Trophoblast cell (in vitro differentiated cells and primary cell): ENCODE data around the gene POLRMT.
"Not testable (repeated sequence)": the region's sequence is repeated elsewhere in the genome, so short reads cannot be mapped to it uniquely, and the experiment has no call there.

Source experiments
- DNase-seq, 2 donors: peaks; one replicate each; pipeline ENCODE4 v3.0.0-alpha.2; 2016
- H2AFZ ChIP-seq: 2 replicates; pipeline ENCODE4 v1.6.1; 2013; ENCODE audit warnings: low read length, moderate library complexity, mild to moderate bottlenecking; ENCODE audit not compliant: insufficient read depth, poor library complexity
- H2AK5ac ChIP-seq: 2 replicates; pipeline ENCODE4 v1.6.1; 2013; ENCODE audit warnings: mild to moderate bottlenecking, low read length
- H2BK120ac ChIP-seq: 2 replicates; pipeline ENCODE4 v1.6.1; 2013; ENCODE audit warnings: low read length, mild to moderate bottlenecking, moderate library complexity; ENCODE audit not compliant: insufficient read depth, poor library complexity
- H2BK12ac ChIP-seq: 2 replicates; pipeline ENCODE4 v1.6.1; 2013; ENCODE audit warnings: mild to moderate bottlenecking, low read length, moderate library complexity
- H2BK5ac ChIP-seq: 2 replicates; pipeline ENCODE4 v1.6.1; 2013; ENCODE audit warnings: low read length, low read depth, moderate library complexity, mild to moderate bottlenecking; ENCODE audit not compliant: poor library complexity
- H3K14ac ChIP-seq: 2 replicates; pipeline ENCODE4 v1.6.1; 2013; ENCODE audit warnings: mild to moderate bottlenecking, low read length
- H3K18ac ChIP-seq: 2 replicates; pipeline ENCODE4 v1.6.1; 2013; ENCODE audit warnings: mild to moderate bottlenecking, low read length
- H3K23ac ChIP-seq: 2 replicates; pipeline ENCODE4 v1.6.1; 2013; ENCODE audit warnings: low read length
- H3K27ac ChIP-seq: 2 replicates; pipeline ENCODE4 v1.5.1; 2013; ENCODE audit warnings: low read depth, mild to moderate bottlenecking, inconsistent platforms, low read length, moderate library complexity
- H3K27me3 ChIP-seq: 2 replicates; pipeline ENCODE4 v1.6.1; 2013; ENCODE audit warnings: inconsistent platforms, mild to moderate bottlenecking, low read length, moderate library complexity; ENCODE audit not compliant: insufficient read depth
- H3K36me3 ChIP-seq, 2 experiments: 1 replicate in 1 of 2; 2 replicates in 1 of 2; pipeline ENCODE4 v1.6.1; 2013; ENCODE audit warnings: low read length in 2 of 2, mild to moderate bottlenecking in 2 of 2, moderate library complexity in 1 of 2; ENCODE audit not compliant: insufficient read depth in 2 of 2, control insufficient read depth in 1 of 2
- H3K4ac ChIP-seq: 2 replicates; pipeline ENCODE4 v1.6.1; 2013; ENCODE audit warnings: low read depth, mild to moderate bottlenecking, low read length, moderate library complexity
- H3K4me1 ChIP-seq, 2 experiments: 1 replicate in 1 of 2; 2 replicates in 1 of 2; pipeline ENCODE4 v1.6.1; 2013; ENCODE audit warnings: low read length in 2 of 2, mild to moderate bottlenecking in 2 of 2, moderate library complexity in 1 of 2; ENCODE audit not compliant: insufficient read depth in 2 of 2, control insufficient read depth in 1 of 2
- H3K4me2 ChIP-seq: 2 replicates; pipeline ENCODE4 v1.6.1; 2013; ENCODE audit warnings: inconsistent platforms, mild to moderate bottlenecking, low read length, moderate library complexity
- H3K4me3 ChIP-seq: 2 replicates; pipeline ENCODE4 v1.5.1; 2013; ENCODE audit warnings: mild to moderate bottlenecking, low read depth, low read length, inconsistent platforms
- H3K79me1 ChIP-seq: one replicate; pipeline ENCODE4 v1.6.1; 2013; ENCODE audit warnings: low read length
- H3K79me2 ChIP-seq: 2 replicates; pipeline ENCODE4 v1.6.1; 2013; ENCODE audit warnings: low read length, mild to moderate bottlenecking; ENCODE audit not compliant: control insufficient read depth, insufficient read depth, poor library complexity
- H3K9ac ChIP-seq: 2 replicates; pipeline ENCODE4 v1.6.1; 2013; ENCODE audit warnings: mild to moderate bottlenecking, low read length
- H3K9me3 ChIP-seq: 2 replicates; pipeline ENCODE4 v1.6.1; 2013; ENCODE audit warnings: low read depth, mild to moderate bottlenecking, control low read depth, inconsistent platforms, low read length; ENCODE audit not compliant: insufficient read depth
- H4K12ac ChIP-seq: 2 replicates; pipeline ENCODE4 v1.6.1; 2013; ENCODE audit warnings: low read depth, mild to moderate bottlenecking, low read length, moderate library complexity
- H4K8ac ChIP-seq: 2 replicates; pipeline ENCODE4 v1.6.1; 2013; ENCODE audit warnings: low read depth, mild to moderate bottlenecking, low read length, moderate library complexity
- H4K91ac ChIP-seq: one replicate; pipeline ENCODE4 v1.6.1; 2013; ENCODE audit warnings: low read depth, mild to moderate bottlenecking, low read length, moderate library complexity
- WGBS: extraction: QIAGEN DNeasy Blood & Tissue Kit; methylation state at CpG from one replicate; pipeline ENCODE4 v1.1.7; 2013; ENCODE audit warnings: missing lambda C conversion rate; ENCODE audit not compliant: insufficient read length, insufficient coverage; ENCODE audit errors: extremely low coverage; 5-methylcytosine and 5-hydroxymethylcytosine counted together

Gene POLRMT

GRCh38 chr19:621191-621590 is 12.1 kb downstream of the POLRMT start:
- H3K4me3 ChIP-seq, H4K91ac ChIP-seq, H4K12ac ChIP-seq, H3K18ac ChIP-seq, H2BK12ac ChIP-seq, H3K4me1 ChIP-seq, H3K9me3 ChIP-seq, H3K79me1 ChIP-seq, H2BK5ac ChIP-seq, DNase-seq, H3K27ac ChIP-seq, H2AFZ ChIP-seq, H3K14ac ChIP-seq, H2BK120ac ChIP-seq, H2AK5ac ChIP-seq, H3K27me3 ChIP-seq, H3K4me2 ChIP-seq, H4K8ac ChIP-seq, H3K79me2 ChIP-seq, H3K9ac ChIP-seq, H3K23ac ChIP-seq, H3K4ac ChIP-seq: not testable (repeated sequence)
- peaks cover 77% of the 10 kb centered on the region in 2 experiments for H3K36me3 ChIP-seq
- WGBS, result no CpG with 5 or more reads among the region's 48 CpGs

- WGBS, result no CpG with 5 or more reads among the region's 51 CpGs
- Histone ChIP-seq H2AFZ (no peak overlapping the region), H3K36me3 (peaks cover 74 to 75% of the 10 kb centered on the region in 2 experiments), H3K4ac (no peak overlapping the region), H4K91ac (no peak overlapping the region), H2BK5ac (no peak overlapping the region), H3K18ac (no peak overlapping the region), H3K23ac (no peak overlapping the region), H3K79me2 (no peaks in the 10 kb centered on the region), H3K14ac (no peak overlapping the region), H3K27ac (no peak overlapping the region), H2AK5ac (no peak overlapping the region), H4K8ac (no peak overlapping the region), H2BK120ac (no peak overlapping the region), H3K4me1 (no peaks in the 10 kb centered on the region), H3K9ac (no peak overlapping the region), H3K27me3 (no peaks in the 10 kb centered on the region), H3K4me3 (no peak overlapping the region), H3K9me3 (peaks cover 3% of the 10 kb centered on the region), H2BK12ac (no peak overlapping the region), H3K4me2 (no peak overlapping the region), H3K79me1 (no peaks in the 10 kb centered on the region), H4K12ac (no peak overlapping the region)
- DNase-seq, result no peak
Measured at GRCh38 chr19:620166-620862, 13.0 kb downstream of the POLRMT start.

- no peak overlapping the region for H3K23ac ChIP-seq
- H3K36me3 ChIP-seq, result peaks cover 72 to 73% of the 10 kb centered on the region in 2 experiments
- H4K91ac ChIP-seq, result no peak overlapping the region
- H3K27me3 ChIP-seq, result no peaks in the 10 kb centered on the region
- H3K9ac ChIP-seq, result no peak overlapping the region
- no peak overlapping the region for H3K27ac ChIP-seq
- no peak overlapping the region for H2AFZ ChIP-seq
- H2BK5ac ChIP-seq, result no peak overlapping the region
- WGBS, result no CpG with 5 or more reads among the region's 47 CpGs
- H4K12ac ChIP-seq, result no peak overlapping the region
- no peak overlapping the region for H2BK12ac ChIP-seq
- DNase-seq, result no peak
- no peak overlapping the region for H3K18ac ChIP-seq
- no peak overlapping the region for H3K4me2 ChIP-seq
- H3K9me3 ChIP-seq, result peaks cover 3% of the 10 kb centered on the region
- no peak overlapping the region for H4K8ac ChIP-seq
- no peaks in the 10 kb centered on the region for H3K4me1 ChIP-seq
- no peak overlapping the region for H3K14ac ChIP-seq
- no peak overlapping the region for H2BK120ac ChIP-seq
- no peak overlapping the region for H2AK5ac ChIP-seq
- no peaks in the 10 kb centered on the region for H3K79me1 ChIP-seq
- no peak overlapping the region for H3K4me3 ChIP-seq
- no peaks in the 10 kb centered on the region for H3K79me2 ChIP-seq
- H3K4ac ChIP-seq, result no peak overlapping the region
Measured at GRCh38 chr19:619286-620002, 13.9 kb downstream of the POLRMT start.

GRCh38 chr19:618674-619285 is 14.6 kb downstream of the POLRMT start:
- H3K79me2 ChIP-seq, result no peaks in the 10 kb centered on the region
- WGBS, result no CpG with 5 or more reads among the region's 27 CpGs

More at GRCh38 chr19:618674-619285, 14.6 kb downstream of the POLRMT start:
- H3K36me3 ChIP-seq, result peaks cover 70 to 75% of the 10 kb centered on the region in 2 experiments
- no peak overlapping the region for H3K4me3 ChIP-seq
- no peak overlapping the region for H4K12ac ChIP-seq
- no peak overlapping the region for H2AFZ ChIP-seq
- H2AK5ac ChIP-seq, result no peak overlapping the region
- no peak overlapping the region for H4K8ac ChIP-seq
- H3K9me3 ChIP-seq, result peaks cover 4% of the 10 kb centered on the region
- no peak overlapping the region for H3K4ac ChIP-seq
- no peak overlapping the region for H3K14ac ChIP-seq
- H3K9ac ChIP-seq, result no peak overlapping the region
- H3K4me1 ChIP-seq, result no peaks in the 10 kb centered on the region
- H3K18ac ChIP-seq, result no peak overlapping the region
- no peak overlapping the region for H3K4me2 ChIP-seq
- no peak overlapping the region for H4K91ac ChIP-seq
- no peak for DNase-seq
- H3K27ac ChIP-seq, result no peak overlapping the region
- no peaks in the 10 kb centered on the region for H3K79me1 ChIP-seq
- H3K27me3 ChIP-seq, result no peaks in the 10 kb centered on the region
- H2BK12ac ChIP-seq, result no peak overlapping the region
- H2BK120ac ChIP-seq, result no peak overlapping the region
- H2BK5ac ChIP-seq, result no peak overlapping the region
- H3K23ac ChIP-seq, result no peak overlapping the region
